Endothelial cell of umbilical vein (primary cell): ENCODE results near the gene BTBD17. TPM values are rescaled to one million over a fixed set of nuclear protein-coding genes. Genes with fewer than 3 reads are reported as not detected.

Experiments used
- BruUV-seq: library from RNA; stranded (reverse); fragments of 400-500 nt; replicated peaks from 2 replicates; lab custom pipeline; 2021; lab: Mats Ljungman, UMichigan
- CTCF ChIA-PET: fragments of 300-600, 350-600 bp; sonication (Branson Sonifier 250); formaldehyde crosslinking; loops from one replicate; lab custom pipeline; 2021; ENCODE audit warnings: antibody characterized with exemption, inconsistent platforms; lab: Charles Lee
- POLR2A ChIA-PET: fragments of 300-600, 350-600 bp; sonication (Branson Sonifier 250); formaldehyde crosslinking; loops from one replicate; lab custom pipeline; 2021; ENCODE audit warnings: antibody characterized with exemption, inconsistent platforms; lab: Charles Lee
- DNase-seq: peaks from one replicate; pipeline ENCODE4 v3.0.0-alpha.2; 2011; ENCODE audit warnings: low read depth, low spot score
- FAIRE-seq: peaks from 2 replicates; lab custom pipeline; 2011; peaks lifted over from hg19 to GRCh38; lab: Jason Lieb, UNC
- H2AFZ ChIP-seq: 2 replicates; pipeline ENCODE4 v1.6.0; 2012; ENCODE audit warnings: low read depth, low read length, control low read depth, inconsistent platforms
- H3K27ac ChIP-seq: 2 replicates; pipeline ENCODE4 v1.5.1; 2011; ENCODE audit warnings: low read depth, mild to moderate bottlenecking, control low read depth, low read length, moderate library complexity; ENCODE audit not compliant: insufficient read depth
- H3K27me3 ChIP-seq, 2 experiments: 2 replicates each; pipeline versions ENCODE4 v1.6.0 to v1.6.1; 2011; ENCODE audit warnings: low read length in 2 of 2, mixed read lengths in 1 of 2; ENCODE audit not compliant: control insufficient read depth in 2 of 2, insufficient read depth in 2 of 2
- H3K36me3 ChIP-seq, 2 experiments: 2 replicates in 1 of 2; 3 replicates in 1 of 2; pipeline ENCODE4 v1.5.1; 2011; ENCODE audit warnings: low read length in 2 of 2, mild to moderate bottlenecking in 1 of 2, moderate library complexity in 1 of 2; ENCODE audit not compliant: control insufficient read depth in 2 of 2, insufficient read depth in 2 of 2; ENCODE audit errors: extremely low read depth in 1 of 2
- H3K4me1 ChIP-seq: 3 replicates; pipeline ENCODE4 v1.5.1; 2011; ENCODE audit warnings: mild to moderate bottlenecking, low read length; ENCODE audit not compliant: control insufficient read depth, insufficient read depth; ENCODE audit errors: extremely low read depth
- H3K4me2 ChIP-seq: 2 replicates; pipeline ENCODE4 v1.6.1; 2011; ENCODE audit warnings: low read length, control low read depth, mixed read lengths; ENCODE audit not compliant: insufficient read depth
- H3K4me3 ChIP-seq, 3 experiments: fragments of 200-600 bp in 1 of 3; sonication (generic), shearing (Covaris generic) in 1 of 3; replicated peaks in 1 of 3; 2 replicates each; pipeline ENCODE4 v1.5.1; 2011 to 2016; ENCODE audit warnings: control low read depth in 3 of 3, low read length in 3 of 3, mild to moderate bottlenecking in 2 of 3, inconsistent platforms in 1 of 3, low read depth in 1 of 3, moderate library complexity in 1 of 3; ENCODE audit not compliant: insufficient read depth in 1 of 3
- H3K79me2 ChIP-seq: 2 replicates; pipeline ENCODE4 v1.6.0; 2012; ENCODE audit warnings: low read length, inconsistent platforms; ENCODE audit not compliant: control insufficient read depth, insufficient read depth
- H3K9ac ChIP-seq: replicated peaks from 2 replicates; pipeline ENCODE3; 2011; ENCODE audit warnings: low read length, control low read depth; ENCODE audit not compliant: insufficient read depth; ENCODE audit errors: extremely low read depth
- H3K9me1 ChIP-seq: replicated peaks from 3 replicates; pipeline ENCODE4 v1.6.0; 2011; ENCODE audit warnings: mild to moderate bottlenecking, low read length; ENCODE audit not compliant: control insufficient read depth, insufficient read depth; ENCODE audit errors: extremely low read depth
- H3K9me3 ChIP-seq: replicated peaks from 2 replicates; pipeline ENCODE4 v1.5.1; 2012; ENCODE audit warnings: low read length, inconsistent platforms; ENCODE audit not compliant: control insufficient read depth, insufficient read depth
- H4K20me1 ChIP-seq: replicated peaks from 2 replicates; pipeline ENCODE3; 2011; ENCODE audit warnings: mild to moderate bottlenecking, low read length; ENCODE audit not compliant: control insufficient read depth, insufficient read depth; ENCODE audit errors: extremely low read depth
- EZH2 ChIP-seq: IDR thresholded peaks from 2 replicates; pipeline ENCODE4 v1.6.1; 2012; ENCODE audit warnings: borderline replicate concordance, low read depth, mild to moderate bottlenecking, moderate library complexity, low read length, inconsistent platforms; ENCODE audit not compliant: severe bottlenecking
- FOS ChIP-seq: IDR thresholded peaks from 2 replicates; pipeline ENCODE4 v1.6.1; 2011; ENCODE audit warnings: mild to moderate bottlenecking, low read length, moderate library complexity, borderline replicate concordance; ENCODE audit not compliant: insufficient read depth
- GATA2 ChIP-seq: IDR thresholded peaks from 2 replicates; pipeline ENCODE4 v1.7.0; 2011; ENCODE audit warnings: low read depth, mild to moderate bottlenecking, moderate library complexity, mixed read lengths, low read length; ENCODE audit not compliant: insufficient read length, insufficient read depth
- JUN ChIP-seq: IDR thresholded peaks from 2 replicates; pipeline ENCODE4 v1.6.1; 2011; ENCODE audit warnings: borderline replicate concordance, low read depth; ENCODE audit not compliant: insufficient read length, insufficient read depth
- MYC ChIP-seq: IDR thresholded peaks from one replicate; pipeline ENCODE4 v1.6.1; 2011; ENCODE audit warnings: mild to moderate bottlenecking, low read depth, low read length
- POLR2A ChIP-seq: IDR thresholded peaks from 2 replicates; pipeline ENCODE4 v1.6.1; 2012; ENCODE audit warnings: low read depth, mild to moderate bottlenecking, control low read depth, low read length
- POLR2AphosphoS5 ChIP-seq: IDR thresholded peaks from 2 replicates; pipeline ENCODE4 v1.6.1; 2012; ENCODE audit warnings: low read depth, mild to moderate bottlenecking, control low read depth, low read length, moderate library complexity; ENCODE audit not compliant: insufficient read depth
- dilution Hi-C: fragments of 300-500 bp; cut with MboI; formaldehyde crosslinking; loops from one replicate; pipeline ENCODE4 v1.15.0; 2019; ENCODE audit warnings: low sequenced_read_pairs; ENCODE audit not compliant: extremely low pct_ligation_motif_present
- intact Hi-C: fragments of 100-400 bp; cut with micrococcal nuclease; formaldehyde crosslinking; loops from one replicate; pipeline ENCODE4 v1.10.0; 2022
- polyA plus RNA-seq, 4 experiments: library from polyadenylated mRNA; depleted of rRNA in 3 of 4; stranded (reverse) in 3 of 4; unstranded in 1 of 4; fragments of >200 nt; gene quantifications; 2 replicates each; pipeline versions ENCODE4 v1.2.1 to v1.2.3, GENCODE V29; 2011 to 2012; ENCODE audit warnings: missing spikeins in 1 of 4
- total RNA-seq: library from RNA; stranded (reverse); gene quantifications from 2 replicates; pipeline ENCODE4 v1.2.3, GENCODE V29; 2021
- TF ChIP-seq, protein P1 (sequence below), 2 donors: IDR thresholded peaks; 1 replicate in 1 of 2; 2 replicates in 1 of 2; pipeline ENCODE4 v1.5.1; 2011; ENCODE audit warnings: low read length in 2 of 2, mild to moderate bottlenecking in 2 of 2, moderate library complexity in 2 of 2, control low read depth in 1 of 2, inconsistent platforms in 1 of 2, low read depth in 1 of 2; ENCODE audit not compliant: insufficient read depth in 1 of 2; ENCODE audit errors: extremely low read depth in 1 of 2
- TF ChIP-seq, protein P2 (sequence below): IDR thresholded peaks from 2 replicates; pipeline ENCODE4 v1.6.1; 2011; ENCODE audit not compliant: insufficient read depth, insufficient read length

Gene BTBD17
- total and polyA plus RNA-seq, 2 donors (not counting 3 experiments of a cell fraction or from before 2014, with no cell fraction given) = not detected

DNA sequence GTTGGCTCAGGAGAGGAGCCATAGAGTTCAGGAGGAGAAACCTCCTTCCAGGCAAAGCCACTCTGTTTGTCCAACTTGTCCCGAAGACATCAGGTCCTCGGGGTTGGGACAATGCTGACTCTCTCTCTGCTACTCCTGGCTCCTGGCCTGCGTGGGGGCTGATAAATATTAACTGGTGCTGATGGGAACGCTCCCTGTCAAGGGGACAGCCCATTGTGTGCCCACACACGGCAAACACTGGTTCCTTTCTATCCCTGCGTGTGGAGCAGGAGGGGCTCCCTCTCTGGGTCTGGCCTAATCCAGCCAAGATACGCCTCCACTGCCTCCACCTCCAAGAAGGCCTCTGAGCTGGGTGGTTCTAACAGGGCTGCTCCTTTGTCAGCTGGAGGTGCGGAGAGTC, 31.2 kb downstream of the BTBD17 start:
- H3K27ac ChIP-seq = no peak overlapping the region
- H3K9me3 ChIP-seq = no peaks in the 10 kb centered on the region
- no TSS peak for BruUV-seq
- H3K4me2 ChIP-seq = no peak overlapping the region
- no peak for TF ChIP-seq FOS
- TF ChIP-seq POLR2A = no peak
- TF ChIP-seq EZH2 = no peak
- no peak for TF ChIP-seq MYC
- TF ChIP-seq, protein P1, sequence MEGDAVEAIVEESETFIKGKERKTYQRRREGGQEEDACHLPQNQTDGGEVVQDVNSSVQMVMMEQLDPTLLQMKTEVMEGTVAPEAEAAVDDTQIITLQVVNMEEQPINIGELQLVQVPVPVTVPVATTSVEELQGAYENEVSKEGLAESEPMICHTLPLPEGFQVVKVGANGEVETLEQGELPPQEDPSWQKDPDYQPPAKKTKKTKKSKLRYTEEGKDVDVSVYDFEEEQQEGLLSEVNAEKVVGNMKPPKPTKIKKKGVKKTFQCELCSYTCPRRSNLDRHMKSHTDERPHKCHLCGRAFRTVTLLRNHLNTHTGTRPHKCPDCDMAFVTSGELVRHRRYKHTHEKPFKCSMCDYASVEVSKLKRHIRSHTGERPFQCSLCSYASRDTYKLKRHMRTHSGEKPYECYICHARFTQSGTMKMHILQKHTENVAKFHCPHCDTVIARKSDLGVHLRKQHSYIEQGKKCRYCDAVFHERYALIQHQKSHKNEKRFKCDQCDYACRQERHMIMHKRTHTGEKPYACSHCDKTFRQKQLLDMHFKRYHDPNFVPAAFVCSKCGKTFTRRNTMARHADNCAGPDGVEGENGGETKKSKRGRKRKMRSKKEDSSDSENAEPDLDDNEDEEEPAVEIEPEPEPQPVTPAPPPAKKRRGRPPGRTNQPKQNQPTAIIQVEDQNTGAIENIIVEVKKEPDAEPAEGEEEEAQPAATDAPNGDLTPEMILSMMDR (IDR thresholded peaks at IDR 0.05; ENCODE audit: extremely low read depth in 1 of 2, insufficient read depth in 1 of 2, low read depth in 1 of 2, low read length in 2 of 2) = no peak
- no peak for TF ChIP-seq JUN
- no peak for TF ChIP-seq GATA2
- TF ChIP-seq, protein P2, sequence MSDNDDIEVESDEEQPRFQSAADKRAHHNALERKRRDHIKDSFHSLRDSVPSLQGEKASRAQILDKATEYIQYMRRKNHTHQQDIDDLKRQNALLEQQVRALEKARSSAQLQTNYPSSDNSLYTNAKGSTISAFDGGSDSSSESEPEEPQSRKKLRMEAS = no peak
- TF ChIP-seq POLR2AphosphoS5 = no peak
- ChIA-PET CTCF (interaction anchor here (0.8 kb wide), 1 partner anchor 38 kb away, joined by 5 read pairs; no protein-coding TSS in a partner anchor), POLR2A (no interaction called here)
- no peaks in the 10 kb centered on the region for H3K36me3 ChIP-seq
- no peaks in the 10 kb centered on the region for H3K9me1 ChIP-seq
- no peak overlapping the region for H2AFZ ChIP-seq
- H3K79me2 ChIP-seq = no peaks in the 10 kb centered on the region
- FAIRE-seq = no peak
- H3K27me3 ChIP-seq = peaks cover 0 to 4% of the 10 kb centered on the region in 2 experiments
- no peaks in the 10 kb centered on the region for H4K20me1 ChIP-seq
- no peak overlapping the region for H3K9ac ChIP-seq
- dilution Hi-C loops (no loop called here), intact Hi-C loops (no loop called here)
- DNase-seq = no peak
- H3K4me3 ChIP-seq = no peak overlapping the region
- H3K4me1 ChIP-seq = peaks cover 2% of the 10 kb centered on the region
